AG08395 (cell line): ENCODE data around the gene PHF2.

Experiments
- DNase-seq: peaks from one replicate; pipeline ENCODE4 v3.0.0; 2012; ENCODE audit warnings: mixed read lengths, low spot score

PHF2 gene

DNA sequence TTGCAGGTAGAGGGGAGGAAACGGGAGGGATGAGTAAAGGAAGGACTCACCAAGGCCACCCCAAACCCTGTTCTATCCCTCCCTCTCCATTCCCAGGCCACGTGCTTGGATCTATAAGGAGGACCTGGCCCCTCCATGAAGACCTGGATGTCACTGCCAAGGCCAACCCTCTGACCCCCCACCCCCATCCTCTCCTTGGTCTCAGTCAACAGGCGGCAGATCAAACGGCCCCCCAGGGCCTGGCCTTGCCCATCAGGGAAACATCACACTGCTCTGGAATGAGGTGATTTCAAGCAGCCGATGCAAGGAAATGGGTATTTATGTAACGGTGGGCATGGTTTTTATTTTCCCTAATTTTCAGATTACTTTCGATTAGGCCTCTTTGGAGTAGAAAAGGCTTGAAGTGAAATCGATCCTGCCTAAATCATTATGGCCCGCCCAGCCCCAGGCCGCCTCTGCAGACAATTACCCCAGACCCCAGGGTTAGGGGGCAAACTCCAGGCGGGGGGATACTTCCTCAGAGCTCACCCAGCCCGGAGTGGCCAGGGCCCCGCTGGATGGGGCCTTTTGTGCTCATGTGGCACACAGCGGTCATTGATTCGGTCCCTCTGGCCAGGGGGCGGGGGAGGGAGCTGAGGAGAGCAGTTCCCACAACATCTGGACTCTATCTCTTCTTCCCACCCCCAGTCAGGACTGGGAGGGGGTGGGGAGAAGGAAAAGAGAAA lies 125.3 kb downstream of the PHF2 start:
- no peak for DNase-seq

DNA sequence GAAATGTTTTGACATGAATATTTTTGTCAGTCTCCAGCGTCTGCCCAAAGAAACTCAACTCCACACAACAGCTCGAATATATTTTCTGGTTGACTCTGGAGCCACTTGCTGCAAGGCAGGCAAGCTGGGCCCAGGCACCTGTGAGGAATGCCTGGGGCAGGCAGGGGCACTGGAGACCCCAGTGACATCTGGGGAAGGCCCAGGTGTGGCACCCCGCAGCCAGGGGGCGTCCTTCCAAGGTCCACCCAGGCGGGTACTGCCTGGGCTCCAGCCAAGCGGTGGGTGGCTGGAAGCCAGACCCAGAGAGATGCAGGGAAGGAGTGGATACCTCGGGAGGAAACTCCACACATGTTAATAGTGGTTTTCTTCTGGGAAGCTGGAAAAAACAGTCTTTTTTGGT lies 125.9 kb downstream of the PHF2 start:
- no peak for DNase-seq

DNA sequence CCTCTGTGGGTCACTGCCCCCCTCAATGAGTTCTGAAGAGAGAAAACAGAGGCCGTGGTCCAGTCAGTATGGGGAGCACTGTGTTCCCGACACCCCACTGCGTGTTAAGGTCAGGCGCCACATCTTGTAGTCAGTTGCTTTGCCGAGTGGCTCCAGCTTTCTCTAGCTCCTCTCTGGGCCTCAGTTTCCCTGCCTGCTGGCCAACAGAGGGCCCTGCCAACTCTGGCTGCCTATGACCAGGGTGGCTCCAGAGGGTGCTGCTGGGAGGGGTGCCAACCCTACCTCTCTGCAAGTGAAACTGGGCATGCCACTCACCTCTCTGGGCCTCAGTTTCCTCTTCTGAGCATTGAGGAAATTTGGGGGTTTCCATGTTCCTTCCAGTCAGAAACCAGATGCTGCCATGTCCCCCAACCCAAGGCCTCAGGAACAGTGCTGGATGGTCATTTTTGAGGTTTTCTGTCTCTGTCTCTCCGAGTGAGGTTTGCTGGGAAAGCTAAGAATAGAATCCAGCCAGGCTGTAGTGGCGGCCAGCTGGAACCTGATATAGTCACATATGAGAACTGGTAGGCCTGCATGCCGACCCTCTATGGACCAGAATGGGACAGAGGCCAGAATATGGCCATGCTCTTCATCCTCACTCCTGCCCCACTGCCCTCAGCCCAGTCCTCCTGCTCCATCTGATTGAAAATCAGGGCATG lies 132.1 kb downstream of the PHF2 start:
- no peak for DNase-seq

- no peak for DNase-seq
Measured at GRCh38 chr9:93708987-93709302, 132.6 kb downstream of the PHF2 start.

DNA sequence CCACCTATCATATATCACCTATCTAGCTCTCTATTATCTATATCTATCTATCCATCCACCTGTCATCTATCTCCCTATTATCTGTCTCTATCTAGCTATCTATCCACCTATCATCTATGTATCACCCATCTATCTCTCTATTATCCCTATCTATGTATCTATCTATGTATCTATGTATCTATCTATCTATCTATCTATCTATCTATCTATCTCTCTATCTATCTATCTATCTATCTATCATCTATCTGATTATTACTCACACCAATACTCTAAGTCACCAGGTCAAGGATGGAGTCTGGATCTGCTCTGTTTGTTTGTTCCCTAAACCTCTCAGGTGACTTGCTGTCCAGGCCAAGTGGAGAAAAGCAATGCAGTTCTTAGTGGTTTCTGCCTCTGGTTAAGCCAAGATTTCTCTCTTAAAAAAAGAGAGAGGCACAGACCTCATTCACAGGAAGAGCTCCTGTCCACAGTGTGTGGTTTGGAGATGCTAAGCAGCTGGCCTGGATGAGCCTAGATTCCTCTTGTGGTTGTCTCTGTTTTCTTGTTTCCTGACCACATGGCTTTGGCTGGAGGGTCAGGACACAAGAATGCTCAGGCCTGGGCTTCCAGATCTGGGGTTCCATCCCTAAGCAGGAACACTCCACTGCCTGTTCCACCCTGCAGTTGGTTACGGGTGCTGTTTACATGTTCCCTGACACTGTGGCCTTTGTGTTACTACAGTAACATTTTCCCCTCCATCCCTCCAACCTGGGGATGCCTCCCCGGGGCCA lies 133.4 kb downstream of the PHF2 start:
- DNase-seq = no peak

DNA sequence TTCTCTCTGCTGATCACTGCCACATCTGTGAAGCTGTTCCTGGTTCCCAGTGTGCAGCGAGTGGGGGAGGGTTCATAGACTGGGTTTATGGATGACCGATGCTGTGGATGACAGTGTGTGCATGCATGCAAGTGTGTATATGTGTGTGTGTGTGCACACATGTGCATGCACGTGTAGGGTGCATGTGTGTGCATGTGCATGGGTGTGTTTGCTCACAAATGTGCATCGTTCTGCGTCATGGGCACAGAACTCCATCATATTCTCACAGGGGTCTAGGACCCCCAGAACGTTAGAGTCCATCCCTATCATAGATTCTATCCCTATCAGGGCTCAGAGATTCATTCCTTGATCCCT lies 134.0 kb downstream of the PHF2 start:
- no peak for DNase-seq

GRCh38 chr9:93711002-93711401 lies 134.6 kb downstream of the PHF2 start:
- no peak for DNase-seq

GRCh38 chr9:93712896-93713295 lies 136.5 kb downstream of the PHF2 start:
- no peak for DNase-seq

- DNase-seq = no peak
Measured at GRCh38 chr9:93713716-93714115, 137.3 kb downstream of the PHF2 start.

- no peak for DNase-seq
Measured at GRCh38 chr9:93721417-93721965, 145.1 kb downstream of the PHF2 start.

- no peak for DNase-seq
Measured at GRCh38 chr9:93724852-93725251, 148.5 kb downstream of the PHF2 start.

DNA sequence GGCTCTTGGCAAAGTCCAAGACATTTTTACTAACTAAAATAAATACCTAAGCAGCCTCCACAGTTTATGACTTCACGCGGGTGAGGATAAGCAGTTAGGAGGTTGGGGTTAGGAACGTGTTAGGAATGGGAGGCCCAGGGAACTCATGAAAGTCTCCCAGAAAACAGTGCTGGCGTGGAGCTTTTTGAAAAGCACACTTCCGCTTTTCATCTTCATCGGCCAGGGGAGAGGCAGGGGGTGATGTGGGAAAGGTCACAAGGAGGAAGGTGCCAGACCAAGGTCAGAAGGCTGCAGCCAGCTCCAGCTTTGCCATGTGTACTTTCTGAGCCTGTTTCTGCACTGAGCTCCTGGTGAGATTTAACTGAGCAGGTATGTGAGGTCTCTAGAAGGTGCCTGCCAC lies 149.0 kb downstream of the PHF2 start:
- no peak for DNase-seq

- DNase-seq = no peak
Measured at GRCh38 chr9:93726147-93726546, 149.8 kb downstream of the PHF2 start.
